Stimulated activated CD8-positive, alpha-beta memory T cell treated with anti-CD3 and anti-CD28 coated beads, Interleukin-4, amount 100 ng/mL, for 1 hour (primary cell): Measurements from ENCODE around the gene FAHD1.

Experiments
- DNase-seq, 2 donors: peaks; one replicate each; pipeline ENCODE4 v3.0.0-alpha.2; 2020; ENCODE audit warnings: low read depth in 2 of 2, low spot score in 1 of 2

The FAHD1 gene

GRCh38 chr16:1816396-1817275, 10.4 kb upstream of the FAHD1 start:
- no peak for DNase-seq

GRCh38 chr16:1817276-1817589, 9.8 kb upstream of the FAHD1 start:
- DNase-seq, result no peak

GRCh38 chr16:1817716-1818115, 9.3 kb upstream of the FAHD1 start:
- no peak for DNase-seq

GRCh38 chr16:1818204-1818872, 8.7 kb upstream of the FAHD1 start:
- no peak for DNase-seq

GRCh38 chr16:1818873-1819525, 8.0 kb upstream of the FAHD1 start:
- no peak for DNase-seq

GRCh38 chr16:1819611-1820010, 7.4 kb upstream of the FAHD1 start:
- DNase-seq, result no peak

- no peak for DNase-seq
These were observed 6.7 kb upstream of the FAHD1 start for GRCh38 chr16:1820096-1820945.

- DNase-seq, result no peak
These were observed 6.1 kb upstream of the FAHD1 start for GRCh38 chr16:1820946-1821290.

GRCh38 chr16:1821861-1822611, 5.0 kb upstream of the FAHD1 start:
- DNase-seq, result no peak

GRCh38 chr16:1822801-1823200, 4.2 kb upstream of the FAHD1 start:
- DNase-seq, result no peak

- DNase-seq, result no peak
These were observed 3.2 kb upstream of the FAHD1 start for GRCh38 chr16:1823821-1824220.

GRCh38 chr16:1825381-1825863, 1.6 kb upstream of the FAHD1 start:
- no peak for DNase-seq

GRCh38 chr16:1825864-1826690, 929 bp upstream of the FAHD1 start:
- peak; percentile 14 to 43 for DNase-seq

- no peak for DNase-seq
These were observed 1.8 kb downstream of the FAHD1 start for GRCh38 chr16:1828645-1829410.

GRCh38 chr16:1830213-1830612, 3.2 kb downstream of the FAHD1 start:
- no peak for DNase-seq

GRCh38 chr16:1831186-1832075, 4.4 kb downstream of the FAHD1 start:
- no peak for DNase-seq

GRCh38 chr16:1832838-1833454, 5.9 kb downstream of the FAHD1 start:
- no peak for DNase-seq
